IMR-90 (cell line): ENCODE measurements around the gene SPDYE2B. TPM values are rescaled to one million over a fixed set of nuclear protein-coding genes. Genes with fewer than 3 reads are reported as not detected.
A peak's percentile ranks its signal among the peaks of the same experiment; 100 is the strongest.
"Not testable (repeated sequence)": the region's sequence is repeated elsewhere in the genome, so short reads cannot be mapped to it uniquely, and the experiment has no call there.

Source experiments
- ATAC-seq: fragments of 200-7000 bp; cut with Tn5 transposase; 2 replicates; pipeline ENCODE4 v1.9.1; 2020; ENCODE audit warnings: low read depth, mild to moderate bottlenecking, moderate library complexity
- BruUV-seq: library from RNA; stranded (reverse); fragments of 400-500 nt; replicated peaks from 2 replicates; lab custom pipeline; 2021; lab: Mats Ljungman, UMichigan
- CTCF ChIA-PET: fragments of 300-600 bp; formaldehyde crosslinking; extraction: SDS; loops from one replicate; lab custom pipeline; 2021; ENCODE audit warnings: antibody characterized with exemption; lab: Yijun Ruan, JAX
- POLR2A ChIA-PET: fragments of 300-600 bp; sonication (Branson Sonifier 250); formaldehyde crosslinking; loops from one replicate; lab custom pipeline; 2022; ENCODE audit warnings: antibody characterized with exemption; ENCODE audit not compliant: unreplicated experiment; lab: Charles Lee
- DNase-seq: peaks from one replicate; pipeline ENCODE4 v3.0.0; 2013
- H2AFZ ChIP-seq: replicated peaks from 2 replicates; pipeline ENCODE3; 2013; ENCODE audit warnings: low read length, mild to moderate bottlenecking; ENCODE audit not compliant: poor library complexity
- H2AK5ac ChIP-seq: 2 replicates; pipeline ENCODE4 v1.6.1; 2013; ENCODE audit warnings: low read depth, low read length, inconsistent platforms
- H2AK9ac ChIP-seq: replicated peaks from 2 replicates; pipeline ENCODE3; 2013; ENCODE audit warnings: mild to moderate bottlenecking, low read depth, low read length, moderate library complexity; ENCODE audit not compliant: poor library complexity
- H2BK120ac ChIP-seq: 2 replicates; pipeline ENCODE4 v1.6.1; 2013; ENCODE audit warnings: low read depth, low read length, inconsistent platforms
- H2BK15ac ChIP-seq: 3 replicates; pipeline ENCODE4 v1.6.1; 2013; ENCODE audit warnings: low read depth, low read length, inconsistent platforms
- H2BK20ac ChIP-seq: 2 replicates; pipeline ENCODE4 v1.6.1; 2013; ENCODE audit warnings: low read depth, mild to moderate bottlenecking, inconsistent platforms, low read length, moderate library complexity
- H2BK5ac ChIP-seq: 2 replicates; pipeline ENCODE4 v1.6.1; 2013; ENCODE audit warnings: mild to moderate bottlenecking, low read depth, low read length, inconsistent platforms; ENCODE audit not compliant: poor library complexity, severe bottlenecking
- H3K14ac ChIP-seq: replicated peaks from 2 replicates; pipeline ENCODE4 v1.6.1; 2013; ENCODE audit warnings: low read depth, low read length, inconsistent platforms
- H3K18ac ChIP-seq: 2 replicates; pipeline ENCODE4 v1.6.1; 2013; ENCODE audit warnings: low read depth, low read length, control low read depth
- H3K23ac ChIP-seq: 2 replicates; pipeline ENCODE4 v1.6.1; 2013; ENCODE audit warnings: low read depth, low read length, inconsistent platforms
- H3K27ac ChIP-seq: 2 replicates; pipeline ENCODE4 v1.5.1; 2013; ENCODE audit warnings: mild to moderate bottlenecking, control low read depth, low read length; ENCODE audit not compliant: insufficient read depth
- H3K27me3 ChIP-seq: 2 replicates; pipeline ENCODE4 v1.6.1; 2013; ENCODE audit warnings: low read length; ENCODE audit not compliant: control insufficient read depth, insufficient read depth
- H3K36me3 ChIP-seq: 2 replicates; pipeline ENCODE4 v1.6.1; 2013; ENCODE audit warnings: low read length, mixed read lengths; ENCODE audit not compliant: control insufficient read depth, insufficient read depth
- H3K4ac ChIP-seq: 2 replicates; pipeline ENCODE4 v1.6.1; 2013; ENCODE audit warnings: low read depth, low read length, inconsistent platforms
- H3K4me1 ChIP-seq: 2 replicates; pipeline ENCODE4 v1.6.1; 2013; ENCODE audit warnings: low read length, mixed read lengths; ENCODE audit not compliant: control insufficient read depth, insufficient read depth
- H3K4me2 ChIP-seq: 2 replicates; pipeline ENCODE4 v1.6.1; 2013; ENCODE audit warnings: low read depth, mild to moderate bottlenecking, control low read depth, low read length, moderate library complexity
- H3K4me3 ChIP-seq: 2 replicates; pipeline ENCODE4 v1.5.1; 2013; ENCODE audit warnings: low read depth, mild to moderate bottlenecking, control low read depth, low read length, moderate library complexity; ENCODE audit not compliant: insufficient read depth
- H3K56ac ChIP-seq: 2 replicates; pipeline ENCODE4 v1.6.1; 2013; ENCODE audit warnings: low read length, inconsistent platforms; ENCODE audit not compliant: insufficient read depth; ENCODE audit errors: extremely low read depth
- H3K79me1 ChIP-seq, 2 experiments: 2 replicates each; pipeline ENCODE4 v1.6.1; 2013; ENCODE audit warnings: low read length in 2 of 2, inconsistent platforms in 1 of 2, low read depth in 1 of 2
- H3K9ac ChIP-seq: 2 replicates; pipeline ENCODE4 v1.6.1; 2013; ENCODE audit warnings: low read depth, low read length, control low read depth
- H3K9me1 ChIP-seq: 2 replicates; pipeline ENCODE4 v1.6.1; 2013; ENCODE audit warnings: low read length, inconsistent platforms; ENCODE audit not compliant: insufficient read depth
- H3K9me3 ChIP-seq: 2 replicates; pipeline ENCODE4 v1.6.1; 2013; ENCODE audit warnings: low read length; ENCODE audit not compliant: control insufficient read depth, insufficient read depth
- H4K20me1 ChIP-seq: 2 replicates; pipeline ENCODE4 v1.6.1; 2013; ENCODE audit warnings: low read length, inconsistent platforms; ENCODE audit not compliant: insufficient read depth
- H4K5ac ChIP-seq: 2 replicates; pipeline ENCODE4 v1.6.1; 2013; ENCODE audit warnings: mild to moderate bottlenecking, low read depth, low read length, control low read depth
- H4K8ac ChIP-seq, 2 experiments: 2 replicates each; pipeline ENCODE4 v1.6.1; 2013; ENCODE audit warnings: low read depth in 2 of 2, low read length in 2 of 2, control low read depth in 1 of 2, inconsistent platforms in 1 of 2
- H4K91ac ChIP-seq: 2 replicates; pipeline ENCODE4 v1.6.1; 2013; ENCODE audit warnings: low read depth, low read length, inconsistent platforms; ENCODE audit not compliant: insufficient read depth
- WGBS, 2 experiments: methylation state at CpG; one replicate each; pipeline versions ENCODE4 v1.1.5 to v1.1.7; 2013; ENCODE audit warnings: missing lambda C conversion rate in 2 of 2; ENCODE audit not compliant: insufficient read length in 1 of 2; ENCODE audit errors: extremely low coverage in 2 of 2; 5-methylcytosine and 5-hydroxymethylcytosine counted together
- dilution Hi-C: fragments of 300-500 bp; cut with HindIII; formaldehyde crosslinking; loops from one replicate; pipeline ENCODE4 v1.14.3; 2018; ENCODE audit warnings: low sequenced_read_pairs; ENCODE audit not compliant: unreplicated experiment
- in situ Hi-C: fragments of 300-500 bp; cut with MboI; formaldehyde crosslinking; loops from 3 replicates; pipeline ENCODE4 v1.14.3; 2019; ENCODE audit warnings: low sequenced_read_pairs, inconsistent platforms, mixed read lengths
- intact Hi-C: fragments of 100-400 bp; cut with micrococcal nuclease; formaldehyde crosslinking; loops from 2 replicates; pipeline ENCODE4 v1.10.0; 2022
- polyA plus RNA-seq, 3 experiments: library from polyadenylated mRNA; depleted of rRNA; stranded (reverse); fragments of >200 nt; gene quantifications; 2 replicates each; pipeline ENCODE4 v1.2.3, GENCODE V29; 2012; ENCODE audit warnings: low replicate concordance in 1 of 3
- total RNA-seq: library from RNA; depleted of rRNA; stranded (reverse); fragments of >200 nt; gene quantifications from 2 replicates; pipeline ENCODE4 v1.2.3, GENCODE V29; 2012

Gene SPDYE2B
- total and polyA plus RNA-seq, 2 of the 4 experiments (the other 2 are of a cell fraction) = not detected

DNA sequence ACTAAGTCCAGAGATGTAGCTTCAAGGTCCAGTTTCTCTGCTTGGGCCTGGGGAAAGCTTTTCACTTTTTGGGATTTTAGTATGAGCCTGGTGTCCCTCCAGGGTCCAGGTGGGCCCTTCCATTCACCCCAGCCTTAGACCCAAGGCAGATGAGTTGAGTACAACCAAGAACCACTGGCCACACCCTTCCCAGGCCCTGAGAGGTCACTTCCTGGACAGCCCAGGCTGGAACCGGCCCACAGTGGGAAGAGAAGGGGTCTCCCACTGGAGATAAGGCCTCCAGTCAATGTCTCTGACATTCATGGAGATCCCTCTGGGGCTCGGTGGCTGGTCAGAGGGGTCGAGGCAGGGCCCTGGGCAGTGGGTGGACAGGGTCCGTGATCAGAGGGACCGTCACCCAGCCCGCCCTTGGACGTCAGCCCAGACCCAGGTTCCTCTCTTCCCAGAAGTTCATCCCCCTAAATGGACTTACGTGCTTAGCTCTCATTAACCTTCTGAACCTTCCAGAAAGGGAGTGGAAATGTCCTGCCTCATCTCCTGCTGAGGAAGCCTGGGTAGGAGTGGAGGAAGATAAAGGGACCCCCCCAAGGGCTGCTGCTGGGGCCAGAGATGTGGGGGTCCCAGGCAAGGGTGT lies 22.7 kb upstream of the SPDYE2B start:
- no CpG with 5 or more reads among the region's 8 CpGs for WGBS, 2 experiments

GRCh38 chr7:102630622-102631021 lies 19.5 kb upstream of the SPDYE2B start:
- H3K4me1 ChIP-seq, H3K9me3 ChIP-seq, H3K27me3 ChIP-seq, H2AFZ ChIP-seq, ATAC-seq, H4K8ac ChIP-seq, H2AK9ac ChIP-seq, H4K5ac ChIP-seq, H3K27ac ChIP-seq, POLR2A ChIA-PET, H3K4me2 ChIP-seq, dilution Hi-C loops, H4K20me1 ChIP-seq, DNase-seq, H2BK5ac ChIP-seq, H2BK20ac ChIP-seq, H3K79me1 ChIP-seq, intact Hi-C loops, in situ Hi-C loops, H3K4me3 ChIP-seq, H2AK5ac ChIP-seq, H4K91ac ChIP-seq, H3K23ac ChIP-seq, H3K14ac ChIP-seq, H2BK15ac ChIP-seq, H2BK120ac ChIP-seq, H3K36me3 ChIP-seq, CTCF ChIA-PET, H3K18ac ChIP-seq, H3K4ac ChIP-seq, H3K9me1 ChIP-seq, H3K9ac ChIP-seq, BruUV-seq, H3K56ac ChIP-seq: not testable (repeated sequence)
- no CpG with 5 or more reads among the region's 9 CpGs for WGBS, 2 experiments

More for the DNA sequence above, 22.7 kb upstream of the SPDYE2B start:
- H2AK9ac ChIP-seq, H3K23ac ChIP-seq, H2BK20ac ChIP-seq, H4K5ac ChIP-seq, H2BK5ac ChIP-seq, dilution Hi-C loops, H3K9me1 ChIP-seq, H3K18ac ChIP-seq, H3K4me2 ChIP-seq, H3K9me3 ChIP-seq, DNase-seq, H2AK5ac ChIP-seq, POLR2A ChIA-PET, H2AFZ ChIP-seq, H3K56ac ChIP-seq, ATAC-seq, H2BK120ac ChIP-seq, H3K4ac ChIP-seq, CTCF ChIA-PET, H3K14ac ChIP-seq, H4K20me1 ChIP-seq, intact Hi-C loops, H3K36me3 ChIP-seq, H4K91ac ChIP-seq, H3K9ac ChIP-seq, H3K27ac ChIP-seq, H3K4me1 ChIP-seq, H4K8ac ChIP-seq, in situ Hi-C loops, H3K4me3 ChIP-seq, H2BK15ac ChIP-seq, H3K27me3 ChIP-seq, H3K79me1 ChIP-seq: not testable (repeated sequence)
- BruUV-seq = TSS peak; percentile 29
